ENCODE results near the gene UBAC1.

UBAC1 gene

GRCh38 chr9:135883410-135884089 is 77.6 kb downstream of the UBAC1 start:
- DNase-seq (ENCODE audit: low spot score) = no peak

Measured in CD4-positive, alpha-beta T cell treated with Interleukin-2 at 100 ng/mL for 4 hours (primary cell).